BLaER1 treated with 17β-estradiol and CSF1 and Interleukin-3, amounts not matched to agents 10 nM and 100 nM (cell line): ENCODE results near the gene ADK.
"Not testable (repeated sequence)": the region's sequence is repeated elsewhere in the genome, so short reads cannot be mapped to it uniquely, and the experiment has no call there.

Experiments
- H3K27ac ChIP-seq, 11 experiments: shearing (Covaris generic); formaldehyde crosslinking; 2 replicates each; pipeline ENCODE4 v1.8.1; 2022
- H3K27me3 ChIP-seq, 11 experiments: shearing (Covaris generic); formaldehyde crosslinking; 2 replicates each; pipeline ENCODE4 v1.8.1; 2022
- H3K36me3 ChIP-seq, 11 experiments: shearing (Covaris generic); formaldehyde crosslinking; 2 replicates each; pipeline ENCODE4 v1.8.1; 2022
- H3K4me1 ChIP-seq, 10 experiments: shearing (Covaris generic); formaldehyde crosslinking; 2 replicates each; pipeline ENCODE4 v1.8.1; 2022
- H3K4me2 ChIP-seq, 11 experiments: shearing (Covaris generic); formaldehyde crosslinking; 2 replicates each; pipeline ENCODE4 v1.8.1; 2022
- H3K4me3 ChIP-seq, 10 experiments: shearing (Covaris generic); formaldehyde crosslinking; 2 replicates each; pipeline ENCODE4 v1.8.1; 2022
- H3K9ac ChIP-seq, 11 experiments: shearing (Covaris generic); formaldehyde crosslinking; 2 replicates each; pipeline ENCODE4 v1.8.1; 2022
- H3K9me3 ChIP-seq, 11 experiments: shearing (Covaris generic); formaldehyde crosslinking; replicated peaks in 1 of 11; 2 replicates each; pipeline ENCODE4 v1.8.1; 2022
- H4K20me1 ChIP-seq, 11 experiments: shearing (Covaris generic); formaldehyde crosslinking; 2 replicates each; pipeline ENCODE4 v1.8.1; 2022
- Cebpa-rat ChIP-seq, 11 experiments: shearing (Covaris generic); IDR thresholded peaks; 2 replicates each; pipeline ENCODE4 v1.8.1; 2022

The ADK gene

DNA sequence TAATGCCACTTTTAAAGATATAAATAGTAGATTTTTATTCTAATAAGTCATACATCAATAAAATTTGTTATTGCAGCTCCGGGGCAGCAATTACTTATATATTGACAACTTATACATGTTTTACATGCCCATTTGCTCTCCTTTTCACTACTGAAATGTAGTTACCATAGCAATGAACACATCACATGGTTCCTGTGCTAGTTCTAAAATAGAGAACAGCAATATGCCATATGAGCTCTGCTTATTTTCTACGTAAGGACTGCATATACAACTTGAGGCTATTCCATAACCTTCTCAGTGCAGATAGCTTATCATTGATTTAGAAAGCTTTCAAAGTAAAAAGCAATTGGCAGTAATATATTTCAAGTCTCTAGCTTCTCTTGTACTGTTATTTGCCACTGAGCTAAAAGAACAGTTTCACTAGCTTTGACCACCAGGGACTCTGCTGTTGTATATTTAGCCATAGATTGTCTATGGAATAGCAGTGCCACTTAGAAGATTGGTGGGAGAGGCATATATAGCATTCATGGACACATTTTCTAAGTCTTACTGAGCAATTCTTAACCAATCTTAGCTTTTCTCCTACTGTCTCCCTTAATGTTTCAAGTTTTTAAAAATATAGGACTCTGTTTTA, 405.2 kb downstream of the ADK start:
- no peak overlapping the region for H3K4me2 ChIP-seq
- H3K36me3 ChIP-seq: peaks cover 10 to 33% (median 21%) of the 10 kb centered on the region in 11 experiments; a peak in 16 of 22 replicates
- no peak overlapping the region for H3K4me3 ChIP-seq
- TF ChIP-seq Cebpa-rat (IDR thresholded peaks at IDR 0.05): no peak
- peaks cover 0 to 16% (median 4%) of the 10 kb centered on the region in 11 experiments; a peak in 11 of 22 replicates for H3K9me3 ChIP-seq
- no peaks in the 10 kb centered on the region for H3K27me3 ChIP-seq
- H4K20me1 ChIP-seq: no peaks in the 10 kb centered on the region
- H3K27ac ChIP-seq: no peak overlapping the region
- H3K9ac ChIP-seq: no peak overlapping the region
- H3K4me1 ChIP-seq: peaks cover 0 to 11% (median 0%) of the 10 kb centered on the region in 10 experiments; a peak in 3 of 20 replicates

DNA sequence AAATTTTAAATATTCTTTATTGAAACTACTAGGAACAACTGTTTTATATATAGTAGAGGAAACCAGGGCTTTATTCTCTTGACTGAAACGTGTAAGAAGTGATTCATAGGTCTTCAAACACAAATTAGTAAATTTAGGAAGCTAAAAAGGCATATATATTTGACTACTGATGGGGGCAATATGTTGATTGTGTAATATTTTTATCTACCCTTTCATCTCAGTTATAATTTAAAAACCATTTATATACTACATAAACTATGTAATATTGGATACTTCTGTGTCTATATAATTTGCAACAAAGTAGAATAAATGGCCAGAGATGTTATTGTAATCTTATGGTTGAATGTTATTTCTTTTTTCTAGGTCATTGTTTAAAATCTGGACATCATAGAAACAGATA, 406.1 kb downstream of the ADK start:
- H3K4me2 ChIP-seq: no peak overlapping the region
- no peaks in the 10 kb centered on the region for H4K20me1 ChIP-seq
- no peaks in the 10 kb centered on the region for H3K27me3 ChIP-seq
- no peak overlapping the region for H3K9ac ChIP-seq
- no peak for TF ChIP-seq Cebpa-rat (IDR thresholded peaks at IDR 0.05)
- H3K4me1 ChIP-seq: peaks cover 0 to 11% (median 0%) of the 10 kb centered on the region in 10 experiments; a peak in 3 of 20 replicates
- no peak overlapping the region for H3K4me3 ChIP-seq
- no peak overlapping the region for H3K27ac ChIP-seq
- H3K9me3 ChIP-seq: peaks cover 0 to 16% (median 4%) of the 10 kb centered on the region in 11 experiments; a peak in 11 of 22 replicates
- H3K36me3 ChIP-seq: peaks cover 10 to 33% (median 21%) of the 10 kb centered on the region in 11 experiments; a peak in 16 of 22 replicates

DNA sequence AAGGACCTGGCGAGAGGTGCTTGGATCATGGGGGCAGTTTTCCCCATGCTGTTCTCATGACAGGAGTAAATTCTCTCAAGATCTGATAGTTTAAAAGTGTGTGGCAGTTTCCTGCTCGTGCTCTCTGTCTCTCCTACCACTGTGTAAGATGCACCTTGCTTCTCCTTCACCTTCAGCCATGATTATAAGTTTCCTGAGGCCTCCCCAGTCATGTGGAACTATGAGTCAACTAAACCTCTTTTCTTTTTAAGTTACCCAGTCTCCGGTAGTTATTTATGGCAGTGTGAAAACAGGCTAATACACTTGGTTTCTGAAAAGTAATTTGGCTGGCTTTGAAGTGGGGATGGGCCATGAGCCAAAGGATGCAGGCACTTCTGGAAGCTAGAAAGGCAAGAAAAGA, 407.4 kb downstream of the ADK start:
- H4K20me1 ChIP-seq: no peaks in the 10 kb centered on the region
- peaks cover 0 to 11% (median 0%) of the 10 kb centered on the region in 10 experiments; a peak in 3 of 20 replicates for H3K4me1 ChIP-seq
- H3K36me3 ChIP-seq: peaks cover 10 to 33% (median 21%) of the 10 kb centered on the region in 11 experiments; a peak in 16 of 22 replicates
- H3K4me2 ChIP-seq: peak overlapping the region in 1 of 11 experiments; percentile 6; a peak in 1 of 22 replicates
- no peak for TF ChIP-seq Cebpa-rat (IDR thresholded peaks at IDR 0.05)
- no peaks in the 10 kb centered on the region for H3K27me3 ChIP-seq
- H3K27ac ChIP-seq: no peak overlapping the region
- H3K4me3 ChIP-seq: no peak overlapping the region
- H3K9me3 ChIP-seq: peaks cover 0 to 16% (median 4%) of the 10 kb centered on the region in 11 experiments; a peak in 11 of 22 replicates
- no peak overlapping the region for H3K9ac ChIP-seq

DNA sequence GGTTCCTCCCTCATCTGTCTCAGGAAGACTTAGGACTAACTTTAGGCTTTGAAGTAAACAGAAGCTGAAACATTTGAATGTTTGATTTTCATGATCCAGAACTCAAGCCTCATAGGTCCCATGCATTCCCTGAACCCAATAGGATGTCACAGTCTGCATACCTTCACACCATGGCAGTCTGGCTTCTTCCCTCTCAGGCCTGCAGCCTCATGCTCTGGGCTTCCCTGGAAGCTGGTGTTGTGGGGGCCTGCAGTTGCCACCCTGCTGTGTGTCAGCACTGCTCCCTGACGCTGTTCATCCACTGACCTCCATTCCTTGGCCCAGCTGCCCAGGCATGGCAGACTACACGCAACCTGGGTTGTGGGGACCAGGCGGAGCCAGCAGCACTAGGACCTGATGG, 407.9 kb downstream of the ADK start:
- no peak overlapping the region for H3K27ac ChIP-seq
- peaks cover 0 to 16% (median 4%) of the 10 kb centered on the region in 11 experiments; a peak in 11 of 22 replicates for H3K9me3 ChIP-seq
- no peak overlapping the region for H3K9ac ChIP-seq
- H4K20me1 ChIP-seq: no peaks in the 10 kb centered on the region
- H3K36me3 ChIP-seq: peaks cover 10 to 33% (median 21%) of the 10 kb centered on the region in 11 experiments; a peak in 16 of 22 replicates
- no peak overlapping the region for H3K4me3 ChIP-seq
- H3K4me2 ChIP-seq: 0 out of 22 replicates have a peak overlapping the region, but pooled peaks of 1 of the 11 experiments have one; percentile 6
- TF ChIP-seq Cebpa-rat (IDR thresholded peaks at IDR 0.05): no peak
- H3K27me3 ChIP-seq: no peaks in the 10 kb centered on the region
- peaks cover 0 to 11% (median 0%) of the 10 kb centered on the region in 10 experiments; a peak in 3 of 20 replicates for H3K4me1 ChIP-seq

DNA sequence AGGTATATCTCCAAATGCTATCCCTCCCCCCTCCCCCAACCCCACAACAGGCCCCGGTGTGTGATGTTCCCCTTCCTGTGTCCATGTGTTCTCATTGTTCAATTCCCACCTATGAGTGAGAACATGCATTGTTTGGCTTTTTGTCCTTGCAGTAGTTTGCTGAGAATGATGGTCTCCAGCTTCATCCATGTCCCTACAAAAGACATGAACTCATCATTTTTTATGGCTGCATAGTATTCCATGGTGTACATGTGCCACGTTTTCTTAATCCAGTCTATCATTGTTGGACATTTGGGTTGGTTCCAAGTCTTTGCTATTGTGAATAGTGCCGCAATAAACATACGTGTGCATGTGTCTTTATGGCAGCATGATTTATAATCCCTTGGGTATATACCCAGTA, 417.9 kb downstream of the ADK start:
- not testable (repeated sequence) for H3K4me3 ChIP-seq, H3K4me1 ChIP-seq, H3K27me3 ChIP-seq, H4K20me1 ChIP-seq, H3K4me2 ChIP-seq, H3K9ac ChIP-seq, H3K27ac ChIP-seq
- Histone ChIP-seq H3K36me3 (peaks cover 0 to 13% (median 3%) of the 10 kb centered on the region in 11 experiments; a peak in 11 of 22 replicates), H3K9me3 (peaks cover 20 to 34% (median 23%) of the 10 kb centered on the region in 11 experiments)

DNA sequence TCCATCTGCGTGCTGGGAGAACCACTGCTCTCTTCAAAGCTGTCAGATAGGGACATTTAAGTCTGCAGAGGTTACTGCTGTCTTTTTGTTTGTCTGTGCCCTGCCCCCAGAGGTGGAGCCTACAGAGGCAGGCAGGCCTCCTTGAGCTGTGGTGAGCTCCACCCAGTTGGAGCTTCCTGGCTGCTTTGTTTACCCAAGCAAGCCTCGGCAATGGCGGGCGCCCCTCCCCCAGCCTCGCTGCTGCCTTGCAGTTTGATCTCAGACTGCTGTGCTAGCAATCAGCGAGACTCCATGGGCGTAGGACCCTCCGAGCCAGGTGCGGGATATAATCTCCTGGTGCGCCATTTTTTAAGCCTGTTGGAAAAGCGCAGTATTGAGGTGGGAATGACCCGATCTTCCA, 422.5 kb downstream of the ADK start:
- H4K20me1 ChIP-seq: not testable (repeated sequence)
- H3K36me3 ChIP-seq: peaks cover 0 to 25% (median 10%) of the 10 kb centered on the region in 11 experiments; a peak in 14 of 22 replicates

DNA sequence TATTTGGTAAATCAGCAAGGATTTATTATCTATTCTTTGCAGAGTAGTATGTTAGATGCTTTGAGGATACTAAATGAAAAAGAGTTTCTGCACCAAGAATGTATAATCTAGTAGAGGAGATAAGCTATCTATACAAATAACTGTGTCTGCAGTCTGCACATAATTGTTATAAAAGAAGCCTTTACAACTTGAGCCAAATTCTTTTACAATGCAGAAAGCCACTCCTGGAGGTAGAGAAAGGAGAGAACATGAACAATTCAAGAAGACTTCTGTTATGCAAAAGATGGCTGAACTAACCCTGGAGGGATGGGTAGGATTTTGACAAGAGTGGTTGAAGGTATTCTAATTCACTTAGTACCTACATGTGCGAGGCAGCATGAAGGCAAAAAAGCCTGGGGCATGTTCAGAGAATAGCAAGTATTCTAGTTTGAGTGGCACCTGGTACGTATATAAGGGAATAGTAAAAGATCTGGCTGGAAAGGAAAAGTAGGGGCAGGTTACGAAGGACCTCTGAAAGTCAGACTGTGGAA, 424.2 kb downstream of the ADK start:
- no peak for TF ChIP-seq Cebpa-rat (IDR thresholded peaks at IDR 0.05)
- no peak overlapping the region for H3K9ac ChIP-seq
- H3K4me2 ChIP-seq: no peak overlapping the region
- H3K27ac ChIP-seq: no peak overlapping the region
- H4K20me1 ChIP-seq: no peaks in the 10 kb centered on the region
- H3K36me3 ChIP-seq: peaks cover 10 to 43% (median 24%) of the 10 kb centered on the region in 11 experiments; a peak in 21 of 22 replicates
- H3K4me3 ChIP-seq: no peak overlapping the region
- no peaks in the 10 kb centered on the region for H3K27me3 ChIP-seq
- peaks cover 15 to 42% (median 36%) of the 10 kb centered on the region in 11 experiments for H3K9me3 ChIP-seq
- H3K4me1 ChIP-seq: no peaks in the 10 kb centered on the region

More for the DNA sequence above, 422.5 kb downstream of the ADK start:
- not testable (repeated sequence) for H3K27me3 ChIP-seq, H3K4me1 ChIP-seq, H3K9ac ChIP-seq, H3K4me3 ChIP-seq, H3K4me2 ChIP-seq, H3K27ac ChIP-seq
- peaks cover 13 to 27% (median 22%) of the 10 kb centered on the region in 11 experiments for H3K9me3 ChIP-seq

DNA sequence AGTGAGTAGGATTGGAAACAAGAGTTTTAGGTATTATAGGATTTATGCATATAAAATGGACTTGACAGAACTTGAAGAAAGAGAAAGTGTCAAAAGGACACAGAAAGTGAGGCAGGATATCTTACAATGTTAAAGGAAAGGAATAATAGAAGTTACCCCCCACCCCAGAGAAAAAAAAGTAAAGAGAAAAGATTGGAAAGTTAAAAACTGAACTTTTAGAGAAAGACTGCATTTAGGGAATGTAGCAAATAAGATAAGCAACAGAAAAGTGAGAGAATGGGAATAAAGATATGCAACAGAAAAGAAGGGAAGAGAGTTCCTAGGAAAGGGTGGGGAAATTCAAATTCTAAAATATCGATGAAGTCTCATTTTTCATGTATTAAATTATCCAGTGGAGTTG, 424.9 kb downstream of the ADK start:
- Histone ChIP-seq H3K27ac (no peak overlapping the region), H3K9ac (no peak overlapping the region), H3K4me1 (no peaks in the 10 kb centered on the region), H3K27me3 (no peaks in the 10 kb centered on the region), H3K9me3 (peaks cover 15 to 48% (median 42%) of the 10 kb centered on the region in 11 experiments), H4K20me1 (no peaks in the 10 kb centered on the region), H3K4me2 (no peak overlapping the region), H3K36me3 (peaks cover 17 to 44% (median 30%) of the 10 kb centered on the region in 11 experiments; a peak in 21 of 22 replicates), H3K4me3 (no peak overlapping the region)
- TF ChIP-seq Cebpa-rat (IDR thresholded peaks at IDR 0.05): no peak

DNA sequence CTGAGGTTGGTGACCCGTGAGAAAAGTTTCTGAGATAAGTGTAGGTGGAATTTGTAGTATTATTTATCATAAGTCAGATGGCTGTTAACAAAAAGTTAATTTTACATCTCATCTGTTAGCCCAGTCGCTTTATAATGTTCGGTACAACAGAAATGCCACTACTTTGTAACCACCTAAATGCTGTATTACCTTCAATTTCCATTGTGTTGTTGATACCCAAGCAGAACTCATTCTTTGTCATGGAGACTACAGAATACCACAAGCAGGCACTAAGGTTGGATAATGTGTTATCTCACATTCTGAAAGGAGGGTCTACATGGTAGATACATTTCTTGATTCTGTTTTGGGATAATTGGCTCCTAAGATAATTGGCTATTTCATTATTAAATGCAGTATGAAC, 425.6 kb downstream of the ADK start:
- Histone ChIP-seq H3K27ac (no peak overlapping the region), H3K4me2 (no peak overlapping the region), H3K27me3 (no peaks in the 10 kb centered on the region), H3K36me3 (peaks cover 19 to 44% (median 30%) of the 10 kb centered on the region in 11 experiments; a peak in 21 of 22 replicates), H3K4me1 (no peaks in the 10 kb centered on the region), H4K20me1 (no peaks in the 10 kb centered on the region), H3K9me3 (peaks cover 15 to 52% (median 46%) of the 10 kb centered on the region in 11 experiments), H3K9ac (no peak overlapping the region), H3K4me3 (no peak overlapping the region)
- no peak for TF ChIP-seq Cebpa-rat (IDR thresholded peaks at IDR 0.05)

DNA sequence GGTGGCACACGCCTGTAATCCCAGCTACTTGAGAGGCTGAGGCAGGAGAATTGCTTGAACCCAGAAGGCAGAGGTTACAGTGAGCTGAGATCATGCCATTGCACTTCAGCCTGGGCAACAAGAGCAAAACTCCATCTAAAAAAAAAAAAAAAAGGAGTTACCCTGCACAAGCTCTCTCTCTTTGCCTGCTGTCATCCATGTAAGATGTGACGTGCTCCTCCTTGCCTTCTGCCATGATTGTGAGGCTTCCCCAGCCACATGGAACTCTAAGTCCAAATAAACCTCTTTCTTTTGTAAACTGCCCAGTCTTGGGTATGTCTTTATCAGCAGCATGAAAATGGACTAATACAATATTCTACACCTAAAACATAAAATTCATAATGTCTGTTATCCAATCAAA, 429.4 kb downstream of the ADK start:
- H4K20me1 ChIP-seq, H3K4me3 ChIP-seq, H3K9ac ChIP-seq, H3K27ac ChIP-seq, H3K27me3 ChIP-seq, H3K4me2 ChIP-seq: not testable (repeated sequence)
- H3K9me3 ChIP-seq: peaks cover under 1 to 38% (median 27%) of the 10 kb centered on the region in 11 experiments
- peaks cover 13 to 28% (median 19%) of the 10 kb centered on the region in 11 experiments; a peak in 19 of 22 replicates for H3K36me3 ChIP-seq
- H3K4me1 ChIP-seq: peaks cover 19 to 22% (median 21%) of the 10 kb centered on the region in 10 experiments
